GM23338 (cell line): ENCODE measurements around the gene SCN4B. TPM values are rescaled to one million over a fixed set of nuclear protein-coding genes. Genes with fewer than 3 reads are reported as not detected.

ENCODE experiments used
- ATAC-seq: fragments of 200-7000 bp; cut with Tn5 transposase; 3 replicates; pipeline ENCODE4 v1.9.1; 2020
- DNase-seq: peaks from one replicate; pipeline ENCODE4 v3.0.0-alpha.2; 2015; ENCODE audit warnings: low spot score
- H2AFZ ChIP-seq: fragments of 200-600 bp; sonication (generic); 2 replicates; pipeline ENCODE4 v1.8.0; 2016; ENCODE audit warnings: antibody characterized with exemption, mild to moderate bottlenecking, moderate library complexity
- H3F3A ChIP-seq: fragments of 200-600 bp; sonication (generic); replicated peaks from 2 replicates; pipeline ENCODE4 v1.8.0; 2017; ENCODE audit warnings: antibody characterized with exemption, mixed run types, low read depth
- H3K27ac ChIP-seq: fragments of 200-600 bp; sonication (generic); 2 replicates; pipeline ENCODE4 v1.6.1; 2016; ENCODE audit warnings: low read depth
- H3K27me3 ChIP-seq: fragments of 200-600 bp; sonication (generic); 2 replicates; pipeline ENCODE4 v1.8.0; 2016; ENCODE audit warnings: mild to moderate bottlenecking, mixed run types, moderate library complexity; ENCODE audit not compliant: insufficient read depth
- H3K36me3 ChIP-seq: fragments of 200-600 bp; sonication (generic); 2 replicates; pipeline ENCODE4 v1.8.0; 2016; ENCODE audit warnings: mild to moderate bottlenecking; ENCODE audit not compliant: insufficient read depth
- H3K4me1 ChIP-seq: fragments of 200-600 bp; sonication (generic); 2 replicates; pipeline ENCODE4 v1.8.0; 2016; ENCODE audit warnings: mild to moderate bottlenecking, moderate library complexity; ENCODE audit not compliant: insufficient read depth
- H3K4me2 ChIP-seq: fragments of 200-600 bp; sonication (generic); 2 replicates; pipeline ENCODE4 v1.7.1; 2017; ENCODE audit warnings: mixed run types
- H3K4me3 ChIP-seq: fragments of 200-600 bp; sonication (generic); 2 replicates; pipeline ENCODE4 v1.6.1; 2016; ENCODE audit warnings: mixed run types
- H3K79me2 ChIP-seq: fragments of 200-600 bp; sonication (generic); replicated peaks from 2 replicates; pipeline ENCODE4 v1.8.0; 2017; ENCODE audit warnings: mild to moderate bottlenecking; ENCODE audit not compliant: insufficient read depth
- H3K9me2 ChIP-seq: fragments of 200-600 bp; sonication (generic); 2 replicates; pipeline ENCODE4 v1.8.0; 2017; ENCODE audit not compliant: insufficient read depth
- H4K20me1 ChIP-seq: fragments of 200-600 bp; sonication (generic); replicated peaks from 2 replicates; pipeline ENCODE4 v1.8.0; 2017; ENCODE audit warnings: mild to moderate bottlenecking; ENCODE audit not compliant: insufficient read depth
- H3K27ac Mint-ChIP-seq: 2 replicates; pipeline ENCODE4 v1.8.0; 2020; ENCODE audit warnings: inconsistent platforms, mild to moderate bottlenecking, moderate library complexity, mixed read lengths
- H3K27me3 Mint-ChIP-seq: 3 replicates; pipeline ENCODE4 v1.8.0; 2022; ENCODE audit warnings: low read depth, mild to moderate bottlenecking, moderate library complexity, mixed read lengths, inconsistent platforms; ENCODE audit not compliant: insufficient read depth, poor library complexity
- H3K36me3 Mint-ChIP-seq: 3 replicates; pipeline ENCODE4 v1.8.0; 2021; ENCODE audit warnings: low read depth, mild to moderate bottlenecking, inconsistent platforms, moderate library complexity, mixed read lengths
- H3K4me1 Mint-ChIP-seq: 3 replicates; pipeline ENCODE4 v1.8.0; 2020; ENCODE audit warnings: mild to moderate bottlenecking, inconsistent platforms, mixed read lengths
- H3K4me3 Mint-ChIP-seq: 3 replicates; pipeline ENCODE4 v1.8.0; 2021; ENCODE audit warnings: moderate library complexity, mild to moderate bottlenecking, inconsistent platforms, mixed read lengths
- H3K9me3 Mint-ChIP-seq: 3 replicates; pipeline ENCODE4 v1.8.0; 2020; ENCODE audit warnings: moderate library complexity, mild to moderate bottlenecking, inconsistent platforms, mixed read lengths
- CREB1 ChIP-seq: fragments of 250-450 bp; sonication (Bioruptor Pico); IDR thresholded peaks from 2 replicates; pipeline ENCODE4 v1.5.0; 2020; ENCODE audit warnings: low read depth, mild to moderate bottlenecking, moderate library complexity
- NANOG ChIP-seq: IDR thresholded peaks from 2 replicates; pipeline ENCODE4 v1.6.1; 2016; ENCODE audit warnings: antibody characterized with exemption, borderline replicate concordance
- polyA plus RNA-seq: library from polyadenylated mRNA; unstranded; fragments of >200 nt; fragmentation: Nextera tagmentation; extraction: Ambion mirVana; gene quantifications from 2 replicates; pipeline ENCODE4 v1.2.1, GENCODE V29; 2016
- total RNA-seq: library from RNA; depleted of rRNA; stranded (reverse); fragments of >200 nt; shearing (Covaris generic); gene quantifications from 2 replicates; pipeline ENCODE4 v1.2.3, GENCODE V29; 2014
- TF ChIP-seq, protein P1 (sequence below): fragments of 250-450 bp; sonication (Bioruptor Pico); IDR thresholded peaks from 2 replicates; pipeline ENCODE4 v1.5.0; 2020; ENCODE audit warnings: mild to moderate bottlenecking, moderate library complexity
- TF ChIP-seq, protein P2 (sequence below): IDR thresholded peaks from 2 replicates; pipeline ENCODE4 v1.6.1; 2016; ENCODE audit warnings: antibody characterized with exemption

The SCN4B gene
- total and polyA plus RNA-seq, 2 experiments from 2014 or later, result 0.45 to 3.0 TPM

DNA sequence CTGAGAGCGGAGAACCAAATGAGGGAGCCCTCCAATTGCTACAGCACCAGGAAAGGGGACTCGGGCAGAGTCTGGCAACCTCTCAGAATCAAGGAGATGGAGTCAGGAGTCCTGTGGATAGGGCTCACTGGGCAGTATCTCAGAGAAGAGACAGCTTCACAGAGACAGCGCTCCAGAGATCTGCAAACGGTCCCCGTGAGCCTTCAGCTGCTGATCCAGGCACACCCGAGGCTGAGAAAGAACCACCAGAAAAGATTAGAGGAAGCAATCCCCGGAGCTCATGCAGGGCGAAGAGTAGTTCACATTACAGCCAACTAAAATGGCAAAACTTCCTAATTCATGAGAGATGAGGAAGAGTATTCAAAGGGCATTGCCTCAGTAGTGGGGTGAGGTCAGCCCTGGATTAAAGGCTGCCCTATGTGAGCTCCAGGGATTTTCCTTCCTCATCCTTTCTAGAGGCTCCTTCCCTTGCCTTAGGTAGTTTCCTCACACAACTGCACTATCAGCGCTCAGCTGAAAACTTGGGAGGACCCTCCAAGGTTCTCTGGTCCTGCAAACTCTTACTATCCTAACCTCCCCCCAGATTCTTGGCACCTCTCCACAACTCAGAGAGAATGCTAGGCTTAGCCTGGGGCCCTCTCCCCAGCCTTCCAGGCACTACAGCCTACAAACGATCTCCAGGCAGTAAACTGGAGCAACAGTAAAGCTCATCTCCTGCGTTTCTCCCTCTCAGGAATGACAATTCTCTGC lies 23.7 kb downstream of the SCN4B start (continued):
- TF ChIP-seq, protein P1, sequence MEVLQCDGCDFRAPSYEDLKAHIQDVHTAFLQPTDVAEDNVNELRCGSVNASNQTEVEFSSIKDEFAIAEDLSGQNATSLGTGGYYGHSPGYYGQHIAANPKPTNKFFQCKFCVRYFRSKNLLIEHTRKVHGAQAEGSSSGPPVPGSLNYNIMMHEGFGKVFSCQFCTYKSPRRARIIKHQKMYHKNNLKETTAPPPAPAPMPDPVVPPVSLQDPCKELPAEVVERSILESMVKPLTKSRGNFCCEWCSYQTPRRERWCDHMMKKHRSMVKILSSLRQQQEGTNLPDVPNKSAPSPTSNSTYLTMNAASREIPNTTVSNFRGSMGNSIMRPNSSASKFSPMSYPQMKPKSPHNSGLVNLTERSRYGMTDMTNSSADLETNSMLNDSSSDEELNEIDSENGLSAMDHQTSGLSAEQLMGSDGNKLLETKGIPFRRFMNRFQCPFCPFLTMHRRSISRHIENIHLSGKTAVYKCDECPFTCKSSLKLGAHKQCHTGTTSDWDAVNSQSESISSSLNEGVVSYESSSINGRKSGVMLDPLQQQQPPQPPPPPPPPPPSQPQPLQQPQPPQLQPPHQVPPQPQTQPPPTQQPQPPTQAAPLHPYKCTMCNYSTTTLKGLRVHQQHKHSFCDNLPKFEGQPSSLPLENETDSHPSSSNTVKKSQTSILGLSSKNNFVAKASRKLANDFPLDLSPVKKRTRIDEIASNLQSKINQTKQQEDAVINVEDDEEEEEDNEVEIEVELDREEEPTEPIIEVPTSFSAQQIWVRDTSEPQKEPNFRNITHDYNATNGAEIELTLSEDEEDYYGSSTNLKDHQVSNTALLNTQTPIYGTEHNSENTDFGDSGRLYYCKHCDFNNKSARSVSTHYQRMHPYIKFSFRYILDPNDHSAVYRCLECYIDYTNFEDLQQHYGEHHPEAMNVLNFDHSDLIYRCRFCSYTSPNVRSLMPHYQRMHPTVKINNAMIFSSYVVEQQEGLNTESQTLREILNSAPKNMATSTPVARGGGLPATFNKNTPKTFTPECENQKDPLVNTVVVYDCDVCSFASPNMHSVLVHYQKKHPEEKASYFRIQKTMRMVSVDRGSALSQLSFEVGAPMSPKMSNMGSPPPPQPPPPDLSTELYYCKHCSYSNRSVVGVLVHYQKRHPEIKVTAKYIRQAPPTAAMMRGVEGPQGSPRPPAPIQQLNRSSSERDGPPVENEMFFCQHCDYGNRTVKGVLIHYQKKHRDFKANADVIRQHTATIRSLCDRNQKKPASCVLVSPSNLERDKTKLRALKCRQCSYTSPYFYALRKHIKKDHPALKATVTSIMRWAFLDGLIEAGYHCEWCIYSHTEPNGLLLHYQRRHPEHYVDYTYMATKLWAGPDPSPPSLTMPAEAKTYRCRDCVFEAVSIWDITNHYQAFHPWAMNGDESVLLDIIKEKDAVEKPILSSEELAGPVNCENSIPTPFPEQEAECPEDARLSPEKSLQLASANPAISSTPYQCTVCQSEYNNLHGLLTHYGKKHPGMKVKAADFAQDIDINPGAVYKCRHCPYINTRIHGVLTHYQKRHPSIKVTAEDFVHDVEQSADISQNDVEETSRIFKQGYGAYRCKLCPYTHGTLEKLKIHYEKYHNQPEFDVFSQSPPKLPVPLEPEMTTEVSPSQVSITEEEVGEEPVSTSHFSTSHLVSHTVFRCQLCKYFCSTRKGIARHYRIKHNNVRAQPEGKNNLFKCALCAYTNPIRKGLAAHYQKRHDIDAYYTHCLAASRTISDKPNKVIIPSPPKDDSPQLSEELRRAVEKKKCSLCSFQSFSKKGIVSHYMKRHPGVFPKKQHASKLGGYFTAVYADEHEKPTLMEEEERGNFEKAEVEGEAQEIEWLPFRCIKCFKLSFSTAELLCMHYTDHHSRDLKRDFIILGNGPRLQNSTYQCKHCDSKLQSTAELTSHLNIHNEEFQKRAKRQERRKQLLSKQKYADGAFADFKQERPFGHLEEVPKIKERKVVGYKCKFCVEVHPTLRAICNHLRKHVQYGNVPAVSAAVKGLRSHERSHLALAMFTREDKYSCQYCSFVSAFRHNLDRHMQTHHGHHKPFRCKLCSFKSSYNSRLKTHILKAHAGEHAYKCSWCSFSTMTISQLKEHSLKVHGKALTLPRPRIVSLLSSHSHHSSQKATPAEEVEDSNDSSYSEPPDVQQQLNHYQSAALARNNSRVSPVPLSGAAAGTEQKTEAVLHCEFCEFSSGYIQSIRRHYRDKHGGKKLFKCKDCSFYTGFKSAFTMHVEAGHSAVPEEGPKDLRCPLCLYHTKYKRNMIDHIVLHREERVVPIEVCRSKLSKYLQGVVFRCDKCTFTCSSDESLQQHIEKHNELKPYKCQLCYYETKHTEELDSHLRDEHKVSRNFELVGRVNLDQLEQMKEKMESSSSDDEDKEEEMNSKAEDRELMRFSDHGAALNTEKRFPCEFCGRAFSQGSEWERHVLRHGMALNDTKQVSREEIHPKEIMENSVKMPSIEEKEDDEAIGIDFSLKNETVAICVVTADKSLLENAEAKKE (CRISPR knock-in tag), result no peak

DNA sequence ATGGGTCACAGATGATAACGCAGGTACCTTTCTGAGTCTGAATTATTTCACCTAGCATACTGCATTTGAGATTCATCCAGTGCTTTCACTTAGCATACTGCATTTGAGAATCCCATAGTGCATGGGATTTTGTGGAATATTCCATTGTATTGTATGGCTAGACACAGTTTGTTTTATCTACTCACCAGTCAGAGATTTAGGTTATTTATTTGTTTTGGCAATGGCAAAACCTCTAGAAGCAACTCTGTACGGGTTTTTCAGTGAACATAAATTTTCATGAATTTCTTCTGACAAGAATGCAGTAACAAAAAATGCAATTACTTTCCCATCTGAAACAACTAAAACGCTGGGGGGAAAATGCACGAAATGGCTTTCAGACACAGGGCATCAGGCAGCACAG lies 24.3 kb downstream of the SCN4B start:
- Histone ChIP-seq H3K4me1 (no peaks in the 10 kb centered on the region), H3K27ac (no peak overlapping the region), H2AFZ (peak overlapping the region; percentile 23; the same call in 1 of the 2 replicates), H4K20me1 (no peaks in the 10 kb centered on the region), H3K79me2 (no peaks in the 10 kb centered on the region), H3K27me3 (no peaks in the 10 kb centered on the region), H3K4me3 (no peak overlapping the region), H3F3A (no peaks in the 10 kb centered on the region), H3K9me2 (no peaks in the 10 kb centered on the region), H3K4me2 (no peak overlapping the region), H3K36me3 (no peaks in the 10 kb centered on the region)
- Mint-ChIP-seq H3K4me3 (no peak overlapping the region), H3K27ac (no peak overlapping the region), H3K9me3 (no peaks in the 10 kb centered on the region), H3K36me3 (no peaks in the 10 kb centered on the region), H3K27me3 (peaks cover 5% of the 10 kb centered on the region), H3K4me1 (peaks cover 4% of the 10 kb centered on the region; the same call in 2 of the 3 replicates)
- ATAC-seq (no peak), DNase-seq (no peak)
- no peak for TF ChIP-seq NANOG
- TF ChIP-seq, protein P1 (CRISPR knock-in tag), result no peak
- TF ChIP-seq, protein P2, sequence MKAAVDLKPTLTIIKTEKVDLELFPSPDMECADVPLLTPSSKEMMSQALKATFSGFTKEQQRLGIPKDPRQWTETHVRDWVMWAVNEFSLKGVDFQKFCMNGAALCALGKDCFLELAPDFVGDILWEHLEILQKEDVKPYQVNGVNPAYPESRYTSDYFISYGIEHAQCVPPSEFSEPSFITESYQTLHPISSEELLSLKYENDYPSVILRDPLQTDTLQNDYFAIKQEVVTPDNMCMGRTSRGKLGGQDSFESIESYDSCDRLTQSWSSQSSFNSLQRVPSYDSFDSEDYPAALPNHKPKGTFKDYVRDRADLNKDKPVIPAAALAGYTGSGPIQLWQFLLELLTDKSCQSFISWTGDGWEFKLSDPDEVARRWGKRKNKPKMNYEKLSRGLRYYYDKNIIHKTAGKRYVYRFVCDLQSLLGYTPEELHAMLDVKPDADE, result no peak
- TF ChIP-seq CREB1 (CRISPR knock-in tag), result no peak
